Loucy (cell line): Measurements from ENCODE around the gene RNF182.

ENCODE experiments used
- H2AFZ ChIP-seq: fragments of 200-600 bp; sonication (generic); 2 replicates; pipeline ENCODE4 v1.6.0; 2016; ENCODE audit warnings: antibody characterized with exemption, mild to moderate bottlenecking, low read length, moderate library complexity
- H3F3A ChIP-seq: fragments of 200-600 bp; 2 replicates; pipeline ENCODE4 v1.6.0; 2016; ENCODE audit warnings: antibody characterized with exemption, low read depth, mild to moderate bottlenecking
- H3K27me3 ChIP-seq: fragments of 200-600 bp; sonication (generic); 2 replicates; pipeline ENCODE4 v1.6.1; 2014; ENCODE audit warnings: low read length, mild to moderate bottlenecking; ENCODE audit not compliant: insufficient read depth, poor library complexity, severe bottlenecking
- H3K36me3 ChIP-seq: fragments of 200-600 bp; sonication (generic); 2 replicates; pipeline ENCODE4 v1.6.1; 2016; ENCODE audit warnings: low read length; ENCODE audit not compliant: insufficient read depth
- H3K4me1 ChIP-seq: fragments of 200-600 bp; sonication (generic); 2 replicates; pipeline ENCODE4 v1.5.1; 2014; ENCODE audit warnings: low read length, mild to moderate bottlenecking; ENCODE audit not compliant: insufficient read depth, poor library complexity, severe bottlenecking
- H3K4me2 ChIP-seq: fragments of 200-600 bp; sonication (generic); 2 replicates; pipeline ENCODE4 v1.6.0; 2014; ENCODE audit warnings: antibody characterized with exemption, low read length, low read depth, mild to moderate bottlenecking; ENCODE audit not compliant: poor library complexity, severe bottlenecking
- H3K4me3 ChIP-seq: fragments of 200-600 bp; sonication (generic); 2 replicates; pipeline ENCODE4 v1.5.1; 2014; ENCODE audit warnings: low read length, mild to moderate bottlenecking, mixed read lengths; ENCODE audit not compliant: poor library complexity, severe bottlenecking
- H3K79me2 ChIP-seq: fragments of 200-600 bp; sonication (generic); 2 replicates; pipeline ENCODE4 v1.6.1; 2014; ENCODE audit warnings: low read length; ENCODE audit not compliant: insufficient read depth
- H3K9ac ChIP-seq: fragments of 200-600 bp; sonication (generic); 2 replicates; pipeline ENCODE4 v1.6.0; 2014; ENCODE audit warnings: mild to moderate bottlenecking, low read depth, low read length, moderate library complexity; ENCODE audit not compliant: poor library complexity, severe bottlenecking
- H3K9me2 ChIP-seq: fragments of 200-600 bp; sonication (generic); replicated peaks from 2 replicates; pipeline ENCODE4 v1.6.1; 2016; ENCODE audit warnings: low read depth, low read length, mixed read lengths
- H3K9me3 ChIP-seq: fragments of 200-600 bp; sonication (generic); 2 replicates; pipeline ENCODE4 v1.6.1; 2014; ENCODE audit warnings: mild to moderate bottlenecking, antibody characterized with exemption, low read length, low read depth; ENCODE audit not compliant: insufficient read depth
- H4K20me1 ChIP-seq: fragments of 200-600 bp; sonication (generic); 2 replicates; pipeline ENCODE4 v1.6.0; 2014; ENCODE audit warnings: antibody characterized with exemption, low read length, mild to moderate bottlenecking; ENCODE audit not compliant: insufficient read depth, poor library complexity, severe bottlenecking
- CTCF ChIP-seq: fragments of 200-600 bp; sonication (generic); conservative IDR thresholded peaks from 2 replicates; pipeline ENCODE4 v1.5.1; 2014; ENCODE audit warnings: mild to moderate bottlenecking, antibody characterized with exemption, low read length
- EZH2phosphoT487 ChIP-seq: fragments of 200-600 bp; IDR thresholded peaks from 2 replicates; pipeline ENCODE4 v1.6.1; 2018; ENCODE audit warnings: antibody characterized with exemption, mild to moderate bottlenecking, moderate library complexity, borderline replicate concordance

The RNF182 gene

GRCh38 chr6:14001329-14002012, 76.7 kb downstream of the RNF182 start:
- TF ChIP-seq EZH2phosphoT487 (no peak), CTCF (no peak)
- Histone ChIP-seq H3K79me2 (no peaks in the 10 kb centered on the region), H3K9me3 (no peaks in the 10 kb centered on the region), H3F3A (no peaks in the 10 kb centered on the region), H2AFZ (no peak overlapping the region), H3K9ac (no peak overlapping the region), H3K27me3 (no peaks in the 10 kb centered on the region), H3K4me3 (no peak overlapping the region), H4K20me1 (no peaks in the 10 kb centered on the region), H3K4me1 (no peaks in the 10 kb centered on the region), H3K4me2 (no peak overlapping the region), H3K9me2 (no peaks in the 10 kb centered on the region), H3K36me3 (no peaks in the 10 kb centered on the region)

- Histone ChIP-seq H3K9me3 (no peaks in the 10 kb centered on the region), H3F3A (no peaks in the 10 kb centered on the region), H2AFZ (no peak overlapping the region), H3K9me2 (no peaks in the 10 kb centered on the region), H3K4me3 (no peak overlapping the region), H3K27me3 (no peaks in the 10 kb centered on the region), H3K79me2 (no peaks in the 10 kb centered on the region), H3K4me2 (no peak overlapping the region), H3K36me3 (no peaks in the 10 kb centered on the region), H3K9ac (no peak overlapping the region), H4K20me1 (no peaks in the 10 kb centered on the region), H3K4me1 (no peaks in the 10 kb centered on the region)
- TF ChIP-seq CTCF (no peak), EZH2phosphoT487 (no peak)
Measured at GRCh38 chr6:14002176-14002947, 77.6 kb downstream of the RNF182 start.

- Histone ChIP-seq H3K4me1 (no peaks in the 10 kb centered on the region), H2AFZ (no peak overlapping the region), H3K4me2 (no peak overlapping the region), H3K4me3 (no peak overlapping the region), H3K9me2 (no peaks in the 10 kb centered on the region), H3K79me2 (no peaks in the 10 kb centered on the region), H4K20me1 (no peaks in the 10 kb centered on the region), H3K9ac (no peak overlapping the region), H3K36me3 (no peaks in the 10 kb centered on the region), H3F3A (no peaks in the 10 kb centered on the region), H3K9me3 (no peaks in the 10 kb centered on the region), H3K27me3 (no peaks in the 10 kb centered on the region)
- no peak for TF ChIP-seq EZH2phosphoT487
- TF ChIP-seq CTCF, result no peak
Measured at GRCh38 chr6:14004258-14004657, 79.5 kb downstream of the RNF182 start.
